Left renal cortex interstitium (tissue), 4 donors: Measurements from ENCODE around the gene NOL9. TPM values are rescaled to one million over a fixed set of nuclear protein-coding genes. Genes with fewer than 3 reads are reported as not detected.

ENCODE experiments used
- DNase-seq, 4 donors: peaks; one replicate each; pipeline ENCODE4 v3.0.0-alpha.2; 2013; ENCODE audit warnings: low read depth in 4 of 4, low spot score in 2 of 4, missing footprints in 1 of 4
- polyA plus RNA-seq, 4 donors: library from polyadenylated mRNA; unstranded; fragments of 120-200 nt; gene quantifications; one replicate each; pipeline ENCODE4 v1.2.1, GENCODE V29; 2013; ENCODE audit not compliant: insufficient read length in 4 of 4

Gene NOL9
- polyA plus RNA-seq, 4 donors = 11.9 to 27.5 (median 19.9) TPM

DNA sequence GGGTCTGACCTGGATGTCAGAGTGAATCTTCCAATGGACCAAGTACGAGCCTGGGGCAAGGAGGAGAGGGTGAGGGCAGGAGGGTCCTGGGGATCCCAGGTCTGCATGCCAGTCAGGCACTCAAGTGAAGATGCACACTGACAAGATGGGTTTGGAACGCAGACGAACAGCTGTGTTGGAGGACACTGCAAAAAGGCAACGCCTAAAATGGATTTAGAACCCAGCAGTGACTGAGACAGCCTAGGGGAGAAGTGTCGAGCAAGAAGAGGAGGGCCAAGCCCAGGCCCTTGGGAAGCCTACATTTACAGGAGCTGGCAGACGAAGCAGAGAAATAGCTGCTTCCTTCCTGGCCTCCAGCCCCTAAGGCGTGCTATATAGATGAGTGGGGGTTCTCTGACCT, 25.8 kb downstream of the NOL9 start:
- no peak for DNase-seq

DNA sequence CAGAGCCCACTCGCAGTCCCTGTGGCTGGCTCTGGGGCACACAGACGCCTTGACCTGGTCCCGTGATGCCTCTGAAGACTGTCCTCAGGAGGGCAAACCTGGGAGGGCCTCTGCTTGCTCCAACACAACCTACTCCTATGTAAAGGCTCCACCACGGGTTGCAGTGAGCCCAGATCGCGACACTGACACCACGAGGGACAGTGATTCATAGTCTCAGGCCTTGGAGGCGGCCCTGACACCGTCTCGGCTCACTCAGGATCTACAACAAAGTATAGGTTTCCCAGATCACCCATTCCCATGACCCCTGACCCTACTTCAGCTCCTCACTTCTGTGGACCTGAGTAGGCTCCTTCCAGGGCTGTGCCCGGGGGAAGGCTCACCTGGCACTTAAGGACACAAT, 28.0 kb downstream of the NOL9 start:
- no peak for DNase-seq

DNA sequence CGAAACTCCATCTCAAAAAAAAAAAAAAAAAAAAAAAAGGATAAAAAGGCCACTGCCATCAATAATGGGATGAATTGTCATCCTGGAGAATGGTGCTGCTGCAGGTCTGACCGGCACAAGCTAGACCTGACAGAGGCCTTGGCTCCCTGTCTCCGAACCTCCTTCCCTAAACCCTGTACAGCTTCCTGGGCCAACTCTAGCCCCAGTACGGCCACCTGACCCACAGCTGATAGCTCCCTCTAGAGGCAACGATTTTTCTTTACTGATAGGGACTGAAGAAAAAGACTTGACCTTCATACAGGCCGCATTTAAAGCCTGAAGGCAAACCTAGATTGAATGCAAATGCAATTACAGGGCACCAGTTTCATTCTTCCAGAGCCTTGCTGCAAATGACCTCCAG, 30.7 kb downstream of the NOL9 start:
- no peak for DNase-seq

DNA sequence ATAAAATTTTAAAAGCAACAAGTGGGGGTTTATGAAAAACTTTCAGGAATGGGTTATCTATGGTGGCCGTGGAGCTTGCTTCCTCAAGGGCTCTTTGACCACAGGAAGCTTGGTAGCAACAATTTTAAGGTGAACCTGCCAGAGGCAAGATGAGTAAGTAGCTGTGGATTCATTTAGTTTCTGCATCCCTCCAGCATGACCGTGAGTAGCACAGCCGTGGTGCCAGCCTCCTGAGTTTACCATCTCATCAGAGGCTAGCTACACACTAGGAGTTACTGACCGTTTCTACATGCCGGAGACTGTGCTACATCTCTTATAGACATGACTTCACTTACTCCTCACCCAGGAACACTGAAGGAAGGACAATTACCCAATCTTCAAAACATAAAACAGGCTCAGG, 32.8 kb downstream of the NOL9 start:
- no peak for DNase-seq

DNA sequence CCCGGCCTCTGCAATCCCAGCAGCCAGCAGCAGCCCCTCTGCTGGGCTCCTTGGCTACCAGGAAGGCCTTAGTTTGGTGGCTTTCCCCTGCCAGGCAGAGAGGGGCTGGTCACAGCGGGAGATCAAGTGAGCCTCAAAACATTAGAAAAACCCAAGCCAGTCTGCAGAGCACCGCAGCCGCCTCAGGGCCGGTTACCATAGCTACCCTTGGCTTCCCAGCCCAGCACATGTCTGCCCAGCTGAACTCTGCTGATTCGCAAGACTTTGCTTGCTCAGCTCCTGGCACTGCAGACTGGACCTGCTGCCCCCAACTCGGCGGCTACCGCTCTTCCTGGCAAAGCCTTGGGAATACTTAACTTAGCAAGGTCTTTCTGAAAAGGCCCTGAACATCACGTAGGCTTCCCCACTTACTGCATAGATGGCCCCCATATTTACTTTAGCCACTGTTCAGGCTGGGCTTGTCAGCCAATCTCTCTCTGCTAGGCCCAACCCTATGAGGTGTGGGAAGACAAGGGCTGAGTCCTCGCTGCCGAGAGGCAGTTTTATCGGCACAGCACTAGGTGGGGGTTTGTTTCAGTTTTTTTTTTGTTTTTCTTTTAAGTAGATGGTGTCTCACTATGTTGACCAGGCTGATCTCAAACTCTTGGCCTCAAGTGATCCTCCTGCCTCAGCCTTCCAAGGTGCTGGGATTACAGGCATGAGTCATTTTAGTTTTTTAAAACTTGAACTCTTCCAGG, 34.2 kb downstream of the NOL9 start:
- DNase-seq = peak in 2 of 4 donors; percentile 48 to 59

DNA sequence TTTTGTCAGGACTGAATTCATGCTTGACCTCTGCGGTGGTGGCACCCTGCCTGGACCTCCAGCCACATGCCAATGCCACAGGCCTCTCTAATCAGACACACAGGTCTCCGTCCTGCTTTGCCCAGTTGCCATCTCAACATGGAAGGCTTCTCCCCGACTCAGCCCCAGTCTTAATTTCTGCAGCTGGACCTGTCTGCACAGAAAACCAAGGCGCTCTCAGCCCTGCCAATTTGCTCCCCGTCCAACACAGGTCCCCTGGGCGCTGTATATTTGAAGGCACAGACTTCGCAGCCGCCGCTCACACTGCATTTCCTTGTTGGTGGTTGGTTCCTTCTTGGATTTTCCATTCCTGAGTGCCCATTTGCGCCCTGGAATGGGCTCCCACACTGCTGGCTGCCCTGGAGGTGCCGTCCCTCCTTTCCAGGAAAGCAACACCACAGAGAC, 34.8 kb downstream of the NOL9 start:
- DNase-seq = no peak

DNA sequence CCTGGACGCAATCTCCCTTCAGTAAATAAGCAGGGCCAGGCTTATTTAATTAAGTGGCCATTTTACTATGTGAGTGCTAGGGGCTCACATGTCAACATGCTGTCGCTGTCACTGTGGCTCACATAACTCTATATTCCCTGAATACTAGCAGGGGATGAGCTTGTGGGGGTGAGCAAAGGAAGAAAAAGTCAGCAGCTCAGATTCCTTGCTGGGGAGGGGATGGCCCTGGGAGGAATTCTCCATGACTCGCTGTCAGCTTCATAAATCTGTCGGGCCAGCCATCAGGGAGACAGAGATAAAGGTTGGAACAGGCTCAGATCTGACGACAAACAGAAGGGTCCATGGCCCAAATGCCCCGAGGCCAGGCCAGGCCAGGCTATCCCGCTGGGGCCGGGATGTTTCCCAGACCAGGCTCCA, 36.9 kb downstream of the NOL9 start:
- no peak for DNase-seq

DNA sequence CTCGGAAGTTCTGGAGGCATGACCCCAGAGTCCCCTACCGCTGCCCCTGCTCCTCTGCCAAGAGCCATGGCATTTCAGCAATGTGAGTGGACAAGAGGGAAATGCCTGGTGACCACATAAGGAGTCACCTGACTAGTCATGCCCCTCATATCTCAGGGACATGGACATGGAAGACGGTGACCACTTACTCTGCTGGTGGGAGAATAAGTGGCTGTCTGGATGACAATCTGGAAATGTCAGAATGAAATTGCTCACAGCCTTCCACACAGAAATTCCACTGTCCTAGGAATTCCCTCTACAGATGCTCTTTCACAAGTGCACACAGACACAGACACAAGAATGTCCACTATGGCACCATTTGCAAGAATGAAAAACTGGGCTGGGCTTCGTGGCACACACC, 38.5 kb downstream of the NOL9 start:
- DNase-seq = no peak

DNA sequence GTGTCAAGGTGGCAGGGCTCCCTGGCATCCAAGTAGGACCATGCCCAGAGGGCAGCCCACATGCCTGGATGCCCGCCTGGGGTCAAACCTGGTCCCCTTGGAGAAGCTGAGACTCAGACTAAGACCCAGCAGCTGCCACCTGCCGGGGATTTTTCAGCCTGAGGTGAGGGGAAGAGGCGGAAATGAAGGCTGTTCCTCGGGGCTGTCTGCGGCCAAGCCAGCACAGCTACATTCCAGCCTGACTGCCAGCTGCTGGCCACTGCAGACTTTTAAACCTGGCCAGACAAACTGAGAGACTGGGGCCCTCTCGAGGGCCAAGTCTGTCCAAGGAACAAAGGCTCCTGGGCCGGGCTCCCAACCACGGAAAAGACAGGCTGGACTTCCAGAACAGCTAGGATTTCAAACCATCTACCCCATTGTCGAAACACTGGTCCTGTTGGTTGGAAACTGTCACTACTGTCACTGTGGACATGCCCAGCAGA, 41.0 kb downstream of the NOL9 start:
- no peak for DNase-seq

DNA sequence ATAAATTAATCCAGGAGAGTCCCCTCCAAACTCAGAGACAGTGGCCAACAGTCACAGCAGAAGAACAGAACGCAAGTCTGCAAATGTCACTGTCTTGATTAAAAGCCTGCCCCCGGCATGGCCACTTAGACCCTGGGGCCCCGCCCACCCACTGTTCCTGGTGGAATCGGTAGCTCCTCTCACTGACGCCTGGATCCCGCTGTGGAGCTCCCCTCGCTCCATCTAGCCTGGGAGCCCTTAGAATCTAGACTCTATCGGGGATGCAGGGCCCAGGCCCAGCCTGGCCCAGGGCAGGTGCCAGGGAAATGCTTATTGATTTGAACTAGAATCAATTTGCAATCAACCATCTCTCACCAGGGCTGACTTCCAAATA, 41.4 kb downstream of the NOL9 start:
- no peak for DNase-seq

DNA sequence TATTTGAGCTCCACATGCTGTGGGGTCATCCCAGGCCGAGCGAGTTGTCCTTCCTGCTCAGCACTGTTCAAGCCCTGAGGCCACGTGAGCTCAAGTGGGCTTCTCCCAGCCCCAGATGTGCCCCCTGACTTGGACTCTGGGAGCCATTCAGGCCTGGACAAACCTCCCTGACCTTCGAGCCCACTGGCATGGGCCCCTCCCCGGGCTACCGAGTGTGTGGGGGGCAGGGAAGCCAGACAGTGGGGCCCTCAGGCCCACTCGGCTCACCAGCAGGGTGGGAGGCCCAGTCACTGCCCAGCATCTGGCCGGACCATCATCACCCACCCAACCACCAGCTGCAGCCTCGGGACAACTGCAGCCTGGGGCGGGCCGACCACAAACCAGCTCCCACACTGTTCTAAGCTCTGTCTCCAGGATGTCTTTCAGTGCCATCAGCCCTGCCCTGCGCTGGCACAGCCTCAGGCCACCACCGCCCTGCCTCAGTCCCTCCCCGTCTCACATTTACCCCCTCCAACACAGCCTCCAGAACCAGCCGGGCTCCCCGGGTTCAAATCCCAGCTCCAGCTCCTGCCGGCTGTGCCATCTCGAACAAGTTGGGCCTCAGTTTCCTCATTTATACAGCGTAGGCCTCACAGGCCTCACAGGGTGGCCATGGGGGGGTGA, 41.9 kb downstream of the NOL9 start:
- DNase-seq = no peak

DNA sequence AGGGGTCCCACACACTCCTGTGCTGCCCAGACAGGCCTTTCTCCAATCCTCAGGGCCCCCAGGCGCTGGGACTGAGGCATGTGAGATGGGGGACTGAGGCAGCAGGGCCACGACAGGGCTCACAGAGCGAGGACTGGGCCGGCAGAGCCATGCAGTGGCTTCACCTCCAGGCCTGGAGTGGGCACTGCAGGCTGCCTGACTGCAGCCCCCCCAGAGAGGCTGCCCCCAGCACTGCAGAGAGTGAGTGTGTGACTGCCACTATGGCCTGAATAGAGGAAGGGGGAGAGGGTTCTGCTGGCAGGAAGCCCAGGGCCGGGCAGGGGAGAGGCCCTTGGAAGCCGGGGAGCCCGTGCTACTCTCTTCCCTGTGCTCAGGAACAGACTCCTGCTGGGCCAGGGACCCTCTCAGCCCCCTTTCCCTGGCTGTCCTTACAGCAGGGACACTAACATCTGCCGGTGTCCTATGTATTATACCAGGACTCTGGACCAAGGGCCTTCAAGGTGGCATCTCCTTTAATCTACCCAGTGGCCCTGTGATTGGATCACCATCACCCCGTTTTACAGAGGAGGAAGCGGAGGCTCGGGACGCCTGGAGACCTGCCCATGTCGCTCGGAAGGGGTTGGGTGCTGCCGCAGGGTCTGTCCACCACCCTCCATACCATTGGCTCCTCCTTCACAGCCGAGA, 42.6 kb downstream of the NOL9 start:
- DNase-seq = no peak

DNA sequence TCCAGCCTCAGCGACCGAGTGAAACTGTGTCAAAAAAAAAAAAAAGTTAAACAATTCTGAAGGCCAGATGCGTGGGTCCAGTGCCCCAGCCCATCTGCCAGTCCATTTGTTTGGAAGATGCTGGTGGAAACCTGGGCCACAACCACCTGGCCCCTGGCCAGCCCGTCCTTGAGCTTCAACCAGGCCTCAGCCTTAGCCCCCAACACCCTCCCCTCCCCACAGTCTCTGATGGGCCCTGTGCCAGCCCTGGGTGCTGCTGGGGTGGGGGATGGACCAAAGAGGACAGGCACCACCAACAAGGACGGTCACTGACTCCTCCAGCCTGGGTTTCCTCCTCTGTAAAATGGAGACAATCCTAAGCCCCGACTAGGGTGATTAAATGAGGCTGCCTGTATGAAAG, 43.3 kb downstream of the NOL9 start:
- DNase-seq = no peak

DNA sequence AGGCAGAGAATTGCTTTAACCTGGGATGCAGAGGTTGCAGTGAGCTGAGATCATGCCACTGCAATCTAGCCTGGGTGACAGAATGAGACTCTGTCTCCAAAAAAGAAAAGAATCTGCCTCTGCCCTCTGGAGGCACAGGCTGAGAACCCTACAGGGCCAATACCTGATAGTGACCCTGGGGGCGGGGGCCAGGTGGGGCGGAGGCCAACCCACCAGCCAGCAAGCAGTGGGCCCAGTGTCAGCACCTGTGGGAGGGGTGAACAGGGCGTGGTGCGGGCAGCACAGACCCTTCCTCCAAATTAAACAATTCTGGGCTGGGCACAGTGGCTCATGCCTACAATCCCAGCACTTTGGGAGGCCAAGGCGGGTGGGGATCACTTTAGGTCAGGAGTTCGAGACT, 43.8 kb downstream of the NOL9 start:
- DNase-seq = no peak

DNA sequence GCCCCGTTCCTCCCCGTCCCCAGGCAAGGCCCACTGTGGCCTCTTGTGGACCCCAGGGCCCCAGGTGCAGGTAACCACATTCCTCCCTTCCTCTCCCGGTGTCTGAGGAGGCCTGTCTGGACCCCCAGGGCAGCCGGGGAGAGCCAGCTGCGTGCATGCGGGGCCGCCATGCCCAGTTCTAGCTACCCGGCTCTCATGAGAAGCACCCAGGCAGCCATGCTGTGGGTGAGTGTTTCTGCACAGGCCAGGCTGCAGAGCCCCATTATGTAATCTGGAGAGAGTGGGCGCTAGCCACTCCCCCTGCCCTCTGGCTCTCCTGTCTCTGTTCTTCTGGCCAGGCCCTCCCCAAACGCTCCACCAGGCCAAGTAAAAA, 44.4 kb downstream of the NOL9 start:
- no peak for DNase-seq

DNA sequence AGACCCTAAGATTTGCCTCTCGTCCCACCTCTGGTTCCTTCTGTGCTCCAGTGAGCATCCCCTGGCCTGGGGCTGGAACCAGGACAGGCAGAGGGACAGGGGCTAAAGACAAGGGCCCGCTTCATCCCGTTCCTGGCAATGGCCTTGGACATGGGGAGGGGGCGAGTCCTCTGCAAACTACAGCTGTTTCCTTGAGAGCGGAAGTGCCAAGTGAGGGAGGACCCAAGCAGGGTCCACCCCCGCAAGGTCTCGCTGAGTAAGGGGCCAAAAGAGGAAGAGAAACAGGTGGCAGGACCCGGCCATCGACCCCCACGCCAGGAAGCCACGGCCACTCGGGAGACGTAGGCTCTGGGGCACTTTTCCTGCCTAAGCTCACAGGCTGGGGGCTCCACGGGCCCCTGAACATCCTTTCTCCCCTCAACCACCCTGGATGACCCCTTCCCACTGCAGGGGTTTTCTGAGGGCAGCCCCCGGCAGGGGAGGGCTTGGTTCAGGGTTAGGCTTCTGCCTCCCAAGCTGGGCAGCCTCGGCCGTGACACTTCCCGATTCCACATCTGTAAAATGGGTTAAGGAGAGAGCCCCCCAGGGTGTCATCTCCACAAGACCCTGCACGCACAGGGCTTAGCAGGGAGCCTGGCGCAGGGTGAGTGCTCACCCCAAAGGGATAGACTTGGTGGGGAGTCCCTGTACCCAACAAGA, 44.9 kb downstream of the NOL9 start:
- DNase-seq = no peak

DNA sequence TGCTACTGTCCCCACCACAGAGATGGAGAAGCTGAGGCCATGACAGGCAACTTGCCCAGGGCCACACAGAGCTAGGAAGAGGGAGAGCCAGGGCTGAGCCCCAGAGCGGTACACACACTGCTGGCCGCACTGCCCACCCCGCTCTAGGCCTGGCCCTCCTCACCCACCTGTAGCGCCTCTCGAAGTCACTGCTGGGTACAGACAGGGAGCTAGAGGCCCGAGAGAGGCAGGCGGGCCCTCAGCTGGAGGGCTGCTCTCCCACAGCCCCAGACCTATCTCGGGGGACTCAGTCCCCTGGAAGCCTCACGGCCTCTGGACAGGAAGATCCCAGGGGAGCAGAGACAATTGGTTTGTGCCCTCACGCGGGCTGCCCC, 45.5 kb downstream of the NOL9 start:
- no peak for DNase-seq

DNA sequence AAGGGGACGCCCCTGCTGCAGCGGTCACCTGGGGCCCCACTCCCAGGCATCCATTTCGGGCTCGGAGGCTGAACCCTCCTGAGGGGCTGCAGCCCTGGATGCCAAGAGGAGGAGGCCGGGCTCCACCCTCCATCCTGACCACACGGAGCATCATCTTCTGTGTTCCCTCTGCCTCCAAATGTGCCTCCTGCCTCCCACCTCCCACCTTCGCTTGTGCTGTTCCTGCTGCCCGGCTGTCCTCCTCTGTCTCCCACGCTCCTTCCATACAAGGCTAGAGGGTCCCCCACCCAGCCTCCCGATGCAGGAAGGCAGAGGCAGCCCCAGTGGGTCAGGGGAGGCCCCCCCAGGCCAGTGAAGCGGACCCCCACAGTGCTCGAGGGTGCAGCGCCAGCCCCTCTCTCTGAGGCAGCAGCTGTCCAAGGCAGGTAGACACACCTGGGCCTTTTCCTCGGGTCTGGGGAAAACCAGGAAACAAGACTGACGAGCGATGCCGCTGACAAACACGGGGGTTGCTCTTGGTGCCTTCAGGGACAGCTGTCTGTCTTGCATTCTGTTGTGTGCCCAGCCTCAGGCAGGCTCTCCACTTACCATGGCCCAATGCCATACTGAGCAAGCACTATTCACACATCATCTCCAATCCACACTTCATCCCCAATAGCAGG, 46.0 kb downstream of the NOL9 start:
- DNase-seq = no peak

DNA sequence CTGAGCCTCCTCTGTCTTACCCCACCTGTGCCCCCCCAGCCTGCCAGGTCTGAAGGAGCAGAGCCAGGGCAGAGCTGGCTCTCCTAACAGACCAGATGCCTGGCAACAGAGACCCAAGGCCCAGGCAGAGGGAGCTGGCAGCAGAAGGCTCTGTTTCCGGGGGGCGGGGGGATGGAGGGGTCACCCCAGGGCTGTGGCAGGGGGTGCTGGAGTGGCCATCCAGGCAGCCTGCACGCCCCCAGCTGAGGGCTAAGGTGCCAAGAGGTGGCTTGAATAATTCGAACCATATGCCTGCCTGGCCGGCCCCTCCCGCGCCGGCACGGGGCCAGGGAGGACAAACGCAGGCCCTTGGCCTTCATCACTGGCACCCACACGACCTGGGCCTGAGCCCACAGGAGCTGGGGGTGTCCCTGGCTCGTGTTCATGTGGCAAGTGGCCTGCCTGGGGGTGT, 46.8 kb downstream of the NOL9 start:
- no peak for DNase-seq

DNA sequence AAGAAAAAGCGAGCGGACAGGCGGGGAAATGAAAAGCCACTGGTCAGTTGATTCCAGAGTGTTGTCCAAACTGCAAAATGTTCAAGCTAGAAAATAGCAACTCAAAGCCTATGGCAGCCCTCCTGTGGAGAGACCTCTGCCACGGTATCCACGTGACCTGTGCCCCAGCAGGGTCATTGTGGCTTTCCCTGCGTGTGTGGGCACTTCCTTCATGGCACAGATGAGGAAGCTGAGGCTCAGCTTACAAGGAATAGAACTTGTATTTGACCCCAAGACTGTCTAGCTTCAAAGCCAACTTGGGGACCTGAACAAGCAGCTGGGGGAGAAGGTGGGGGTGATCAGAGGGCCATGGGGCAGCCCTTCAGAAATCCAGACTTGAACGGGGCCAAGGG, 47.3 kb downstream of the NOL9 start:
- DNase-seq = no peak
